GM12872 (cell line): ENCODE measurements around the gene IPPK.

Experiments used
- TF ChIP-seq, protein P1 (sequence below): IDR thresholded peaks from 3 replicates; pipeline ENCODE4 v1.5.1; 2011; ENCODE audit warnings: low read depth, mild to moderate bottlenecking, low read length, moderate library complexity; ENCODE audit not compliant: insufficient read depth

The IPPK gene

DNA sequence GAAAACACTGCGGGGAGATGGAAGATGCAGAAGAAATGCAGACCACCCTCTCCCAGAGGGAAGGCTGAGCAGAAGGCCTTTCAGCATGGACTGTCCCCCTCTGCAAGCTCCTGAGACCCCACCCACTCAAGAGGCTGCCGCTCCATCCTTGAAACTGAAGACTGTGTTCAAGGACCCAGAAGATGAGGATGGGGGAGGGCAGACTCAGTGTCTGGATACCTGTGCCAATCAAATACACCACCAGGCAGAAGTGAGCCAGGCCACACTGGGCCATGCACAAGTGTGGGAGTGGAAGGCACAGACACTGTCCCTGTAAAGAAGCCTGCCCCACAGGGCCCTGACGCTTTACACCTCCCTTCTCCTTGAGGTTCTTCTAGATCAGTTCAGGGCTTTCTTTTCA is 40.0 kb upstream of the IPPK start:
- TF ChIP-seq, protein P1, sequence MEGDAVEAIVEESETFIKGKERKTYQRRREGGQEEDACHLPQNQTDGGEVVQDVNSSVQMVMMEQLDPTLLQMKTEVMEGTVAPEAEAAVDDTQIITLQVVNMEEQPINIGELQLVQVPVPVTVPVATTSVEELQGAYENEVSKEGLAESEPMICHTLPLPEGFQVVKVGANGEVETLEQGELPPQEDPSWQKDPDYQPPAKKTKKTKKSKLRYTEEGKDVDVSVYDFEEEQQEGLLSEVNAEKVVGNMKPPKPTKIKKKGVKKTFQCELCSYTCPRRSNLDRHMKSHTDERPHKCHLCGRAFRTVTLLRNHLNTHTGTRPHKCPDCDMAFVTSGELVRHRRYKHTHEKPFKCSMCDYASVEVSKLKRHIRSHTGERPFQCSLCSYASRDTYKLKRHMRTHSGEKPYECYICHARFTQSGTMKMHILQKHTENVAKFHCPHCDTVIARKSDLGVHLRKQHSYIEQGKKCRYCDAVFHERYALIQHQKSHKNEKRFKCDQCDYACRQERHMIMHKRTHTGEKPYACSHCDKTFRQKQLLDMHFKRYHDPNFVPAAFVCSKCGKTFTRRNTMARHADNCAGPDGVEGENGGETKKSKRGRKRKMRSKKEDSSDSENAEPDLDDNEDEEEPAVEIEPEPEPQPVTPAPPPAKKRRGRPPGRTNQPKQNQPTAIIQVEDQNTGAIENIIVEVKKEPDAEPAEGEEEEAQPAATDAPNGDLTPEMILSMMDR: no peak

DNA sequence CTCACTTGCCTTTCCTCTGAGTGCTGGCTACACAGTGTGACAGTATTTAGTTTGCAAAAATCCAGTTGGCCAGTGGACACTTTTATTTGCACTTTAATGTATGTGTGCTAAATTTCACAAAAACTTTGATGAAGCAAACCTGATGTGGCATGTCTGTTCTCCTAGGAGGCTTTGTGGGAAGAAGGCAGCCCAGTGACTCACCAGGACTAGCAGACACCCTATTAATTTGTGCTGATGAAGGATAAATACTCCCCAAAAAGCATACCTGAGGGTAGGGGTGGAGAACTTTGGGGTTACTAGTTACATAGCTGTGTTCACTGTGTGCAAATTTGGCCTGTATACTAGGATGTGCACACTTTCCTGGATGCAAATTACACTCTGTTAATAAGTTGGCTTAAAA is 39.3 kb upstream of the IPPK start:
- TF ChIP-seq, protein P1: no peak

DNA sequence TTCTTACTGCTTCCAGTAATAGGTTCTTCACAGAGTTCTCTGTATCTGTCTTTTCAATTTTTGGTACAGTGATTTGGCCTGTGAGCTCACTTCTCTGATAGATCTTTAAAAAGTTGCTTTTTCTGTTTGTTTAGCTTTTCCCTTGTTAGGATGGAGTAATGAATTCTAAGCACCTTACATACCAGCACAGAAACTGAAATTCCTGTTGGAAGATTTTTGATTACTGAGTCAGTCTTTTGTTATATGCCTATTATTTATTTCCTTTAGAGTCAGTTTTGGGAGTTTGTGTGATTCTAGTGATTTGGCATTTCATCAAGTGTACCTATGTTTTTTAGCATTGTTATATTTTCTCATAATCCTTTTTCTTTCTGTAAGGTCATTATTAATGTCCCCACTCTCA is 37.6 kb upstream of the IPPK start:
- TF ChIP-seq, protein P1: no peak

DNA sequence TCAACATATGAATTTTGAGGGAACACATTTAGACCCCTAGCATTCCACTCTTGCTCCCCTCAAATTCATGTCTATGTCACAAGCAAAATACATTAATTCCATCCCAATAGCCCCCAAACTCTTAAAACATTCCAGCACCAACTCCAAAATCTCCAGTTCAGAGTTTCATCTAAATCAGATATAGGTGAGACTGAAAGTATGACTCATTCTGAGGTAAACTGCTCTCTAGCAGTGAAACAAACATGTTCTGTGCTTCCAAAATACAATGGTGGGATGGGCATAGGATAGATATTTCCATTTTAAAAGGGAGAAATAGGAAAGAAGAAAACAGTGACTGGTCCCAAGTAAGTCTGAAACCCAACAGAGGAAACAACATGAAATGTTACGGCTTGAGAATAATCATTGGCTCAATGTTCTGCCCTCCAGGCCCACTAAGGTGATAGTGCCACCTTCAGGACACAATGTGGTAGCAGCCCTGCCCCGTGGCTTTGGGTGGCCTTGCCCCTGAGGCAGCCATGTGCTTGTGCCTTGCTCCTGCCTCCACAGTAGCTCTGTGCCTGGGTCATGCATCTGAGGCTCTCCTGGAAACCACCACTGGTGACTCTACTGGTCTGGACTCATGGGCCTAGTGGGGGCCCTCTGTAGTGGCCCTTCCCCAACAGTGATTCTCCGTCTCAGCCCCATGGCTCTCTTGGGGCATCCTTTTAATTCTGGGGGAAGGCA is 36.4 kb upstream of the IPPK start:
- TF ChIP-seq, protein P1: peak; percentile 78

DNA sequence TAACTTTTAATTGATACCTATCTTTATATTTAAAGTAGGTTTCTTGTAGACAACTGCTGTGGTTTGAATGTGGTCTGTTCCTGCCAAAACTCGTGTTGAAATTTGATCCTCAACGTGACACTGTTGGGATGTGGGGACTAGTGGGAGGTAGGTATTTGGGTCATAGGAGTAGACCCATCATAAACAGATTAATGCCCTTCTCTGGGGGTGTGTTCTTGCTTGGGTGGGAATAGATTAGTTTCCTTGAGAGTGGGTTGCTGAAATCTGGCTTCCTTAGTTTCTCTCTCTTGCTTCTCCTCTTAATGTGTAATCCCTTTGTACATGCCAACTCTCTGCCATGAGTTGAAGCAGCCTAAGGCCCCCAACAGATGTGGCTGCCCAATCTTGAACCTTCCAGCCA is 34.6 kb upstream of the IPPK start:
- TF ChIP-seq, protein P1: no peak

DNA sequence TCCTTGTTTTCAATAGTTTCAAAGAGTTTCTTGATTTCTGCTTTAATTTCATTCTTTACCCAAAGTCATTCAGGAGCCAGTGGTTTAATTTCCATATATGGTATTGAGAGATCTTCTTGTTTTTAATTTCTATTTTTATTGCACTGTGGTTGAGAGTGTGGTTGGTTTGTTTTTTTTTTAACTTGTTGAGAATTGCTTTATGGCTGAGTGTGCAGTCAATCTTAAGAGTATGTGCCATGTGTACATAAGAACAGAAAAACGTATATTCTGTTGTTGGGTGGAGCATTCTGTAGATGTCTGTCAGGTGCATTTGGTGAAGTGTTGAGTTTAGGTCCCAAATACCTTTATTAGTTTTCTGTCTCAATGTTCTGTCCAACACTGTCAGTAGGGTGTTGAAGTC is 26.7 kb upstream of the IPPK start:
- TF ChIP-seq, protein P1: no peak

DNA sequence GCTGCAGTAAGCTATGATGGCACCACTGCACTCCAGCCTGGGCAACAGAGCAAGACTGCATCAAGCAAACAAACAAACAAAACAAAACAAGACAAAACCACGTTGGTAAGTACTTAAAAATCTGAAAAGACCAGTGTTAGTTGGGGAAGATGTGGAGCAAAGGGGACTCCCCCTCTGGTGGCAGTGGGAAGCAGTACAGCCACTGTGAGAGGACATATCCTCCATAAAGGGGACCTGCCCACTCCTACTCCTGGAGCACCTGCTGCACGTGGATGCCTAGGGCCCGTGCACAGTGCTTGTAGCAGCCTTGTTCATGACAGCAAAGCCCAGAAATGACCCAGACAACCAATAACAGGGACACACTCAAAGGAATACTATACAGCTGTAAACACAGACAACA is 17.0 kb upstream of the IPPK start:
- TF ChIP-seq, protein P1: peak; percentile 43
